Measurements from ENCODE around the gene MISFA. TPM values are rescaled to one million over a fixed set of nuclear protein-coding genes. Genes with fewer than 3 reads are reported as not detected.
A peak's percentile ranks its signal among the peaks of the same experiment; 100 is the strongest.

MISFA gene
- total and polyA plus RNA-seq, 9 of the 15 experiments (the other 6 are each of a cell fraction or from before 2014, with no cell fraction given) = 1.6 to 6.3 (median 3.4) TPM

- TF ChIP-seq ZNF668 (CRISPR knock-in tag; IDR thresholded peaks at IDR 0.05) = no peak
- TF ChIP-seq ARNT (IDR thresholded peaks at IDR 0.05) = no peak; a peak in 1 of 4 replicates
- TF ChIP-seq MCM5 (IDR thresholded peaks at IDR 0.05; ENCODE audit: low read depth) = no peak
- TF ChIP-seq JUNB (CRISPR knock-in tag; conservative IDR thresholded peaks at IDR 0.05) = no peak
- TF ChIP-seq FOXO4 (CRISPR knock-in tag; IDR thresholded peaks at IDR 0.05) = no peak
- 0 out of 2 replicates have a peak, but pooled peaks have one; percentile 27 for TF ChIP-seq ZNF212 (CRISPR knock-in tag; IDR thresholded peaks at IDR 0.05)
- no peak for TF ChIP-seq ZNF780A (CRISPR knock-in tag; IDR thresholded peaks at IDR 0.05)
- TF ChIP-seq POLR2B (IDR thresholded peaks at IDR 0.05; ENCODE audit: low read depth, partially characterized antibody) = peak; percentile 74
- peak; percentile 81 for TF ChIP-seq ETV5 (CRISPR knock-in tag; IDR thresholded peaks at IDR 0.05; ENCODE audit: low read depth)
- no peak for TF ChIP-seq MIER1 (IDR thresholded peaks at IDR 0.05; ENCODE audit: low read depth)
- TF ChIP-seq KLF1 (tag; IDR thresholded peaks at IDR 0.05) = 0 out of 2 replicates have a peak, but pooled peaks have one; percentile 31
- TF ChIP-seq ZNF551 (CRISPR knock-in tag; IDR thresholded peaks at IDR 0.05) = no peak
- TF ChIP-seq ELF4 (CRISPR knock-in tag; IDR thresholded peaks at IDR 0.05) = no peak
- TF ChIP-seq BACH1 (tag; IDR thresholded peaks at IDR 0.05) = no peak
- 0 out of 2 replicates have a peak, but pooled peaks have one; percentile 21 for TF ChIP-seq DIDO1 (tag; IDR thresholded peaks at IDR 0.05; ENCODE audit: low read depth)
- TF ChIP-seq POLR2AphosphoS5 (IDR thresholded peaks at IDR 0.05; ENCODE audit: control insufficient read depth, insufficient read depth, low read depth, low read length) = peak; percentile 61; the same call in 1 of the 2 replicates
- TF ChIP-seq, protein P1, sequence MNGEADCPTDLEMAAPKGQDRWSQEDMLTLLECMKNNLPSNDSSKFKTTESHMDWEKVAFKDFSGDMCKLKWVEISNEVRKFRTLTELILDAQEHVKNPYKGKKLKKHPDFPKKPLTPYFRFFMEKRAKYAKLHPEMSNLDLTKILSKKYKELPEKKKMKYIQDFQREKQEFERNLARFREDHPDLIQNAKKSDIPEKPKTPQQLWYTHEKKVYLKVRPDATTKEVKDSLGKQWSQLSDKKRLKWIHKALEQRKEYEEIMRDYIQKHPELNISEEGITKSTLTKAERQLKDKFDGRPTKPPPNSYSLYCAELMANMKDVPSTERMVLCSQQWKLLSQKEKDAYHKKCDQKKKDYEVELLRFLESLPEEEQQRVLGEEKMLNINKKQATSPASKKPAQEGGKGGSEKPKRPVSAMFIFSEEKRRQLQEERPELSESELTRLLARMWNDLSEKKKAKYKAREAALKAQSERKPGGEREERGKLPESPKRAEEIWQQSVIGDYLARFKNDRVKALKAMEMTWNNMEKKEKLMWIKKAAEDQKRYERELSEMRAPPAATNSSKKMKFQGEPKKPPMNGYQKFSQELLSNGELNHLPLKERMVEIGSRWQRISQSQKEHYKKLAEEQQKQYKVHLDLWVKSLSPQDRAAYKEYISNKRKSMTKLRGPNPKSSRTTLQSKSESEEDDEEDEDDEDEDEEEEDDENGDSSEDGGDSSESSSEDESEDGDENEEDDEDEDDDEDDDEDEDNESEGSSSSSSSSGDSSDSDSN (IDR thresholded peaks at IDR 0.05; ENCODE audit: borderline replicate concordance in 1 of 2, low read depth in 2 of 2, low read length in 2 of 2) = 0 out of 4 replicates have a peak, but pooled peaks of 1 of the 2 experiments have one; percentile 31
- TF ChIP-seq PTTG1 (tag; IDR thresholded peaks at IDR 0.05; ENCODE audit: low read depth) = no peak
- TF ChIP-seq ZBTB26 (CRISPR knock-in tag; IDR thresholded peaks at IDR 0.05) = no peak
- TF ChIP-seq, protein P2, sequence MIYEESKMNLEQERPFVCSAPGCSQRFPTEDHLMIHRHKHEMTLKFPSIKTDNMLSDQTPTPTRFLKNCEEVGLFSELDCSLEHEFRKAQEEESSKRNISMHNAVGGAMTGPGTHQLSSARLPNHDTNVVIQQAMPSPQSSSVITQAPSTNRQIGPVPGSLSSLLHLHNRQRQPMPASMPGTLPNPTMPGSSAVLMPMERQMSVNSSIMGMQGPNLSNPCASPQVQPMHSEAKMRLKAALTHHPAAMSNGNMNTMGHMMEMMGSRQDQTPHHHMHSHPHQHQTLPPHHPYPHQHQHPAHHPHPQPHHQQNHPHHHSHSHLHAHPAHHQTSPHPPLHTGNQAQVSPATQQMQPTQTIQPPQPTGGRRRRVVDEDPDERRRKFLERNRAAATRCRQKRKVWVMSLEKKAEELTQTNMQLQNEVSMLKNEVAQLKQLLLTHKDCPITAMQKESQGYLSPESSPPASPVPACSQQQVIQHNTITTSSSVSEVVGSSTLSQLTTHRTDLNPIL (CRISPR knock-in tag; IDR thresholded peaks at IDR 0.05) = no peak
- TF ChIP-seq EP400 (IDR thresholded peaks at IDR 0.05) = peak; percentile 75
- TF ChIP-seq HMGN3 (IDR thresholded peaks at IDR 0.05; ENCODE audit: borderline replicate concordance, extremely low read depth, insufficient read length, low read depth, low read length) = peak; percentile 76
These were observed 11.0 kb upstream of the MISFA start, which contains the start of gene UEVLD (continued) for GRCh38 chr11:18588297-18589252.
